GM20000 (cell line): Measurements from ENCODE around the gene KLF13.

Experiments
- DNase-seq: peaks from one replicate; pipeline ENCODE4 v3.0.0; 2012; ENCODE audit warnings: low spot score
- TF ChIP-seq, protein P1 (sequence below): IDR thresholded peaks from 2 replicates; pipeline ENCODE4 v1.5.1; 2012; ENCODE audit warnings: mild to moderate bottlenecking, control low read depth; ENCODE audit errors: extremely low read depth, missing control alignments

Gene KLF13

GRCh38 chr15:31359702-31360111 is 33.1 kb downstream of the KLF13 start:
- DNase-seq, result no peak
- TF ChIP-seq, protein P1, sequence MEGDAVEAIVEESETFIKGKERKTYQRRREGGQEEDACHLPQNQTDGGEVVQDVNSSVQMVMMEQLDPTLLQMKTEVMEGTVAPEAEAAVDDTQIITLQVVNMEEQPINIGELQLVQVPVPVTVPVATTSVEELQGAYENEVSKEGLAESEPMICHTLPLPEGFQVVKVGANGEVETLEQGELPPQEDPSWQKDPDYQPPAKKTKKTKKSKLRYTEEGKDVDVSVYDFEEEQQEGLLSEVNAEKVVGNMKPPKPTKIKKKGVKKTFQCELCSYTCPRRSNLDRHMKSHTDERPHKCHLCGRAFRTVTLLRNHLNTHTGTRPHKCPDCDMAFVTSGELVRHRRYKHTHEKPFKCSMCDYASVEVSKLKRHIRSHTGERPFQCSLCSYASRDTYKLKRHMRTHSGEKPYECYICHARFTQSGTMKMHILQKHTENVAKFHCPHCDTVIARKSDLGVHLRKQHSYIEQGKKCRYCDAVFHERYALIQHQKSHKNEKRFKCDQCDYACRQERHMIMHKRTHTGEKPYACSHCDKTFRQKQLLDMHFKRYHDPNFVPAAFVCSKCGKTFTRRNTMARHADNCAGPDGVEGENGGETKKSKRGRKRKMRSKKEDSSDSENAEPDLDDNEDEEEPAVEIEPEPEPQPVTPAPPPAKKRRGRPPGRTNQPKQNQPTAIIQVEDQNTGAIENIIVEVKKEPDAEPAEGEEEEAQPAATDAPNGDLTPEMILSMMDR, result no peak

GRCh38 chr15:31360158-31360561 is 33.5 kb downstream of the KLF13 start:
- no peak for DNase-seq

GRCh38 chr15:31360843-31361763 is 34.5 kb downstream of the KLF13 start:
- TF ChIP-seq, protein P1, result no peak
- peak; percentile 72 for DNase-seq

More at GRCh38 chr15:31360158-31360561, 33.5 kb downstream of the KLF13 start:
- TF ChIP-seq, protein P1, result no peak

DNA sequence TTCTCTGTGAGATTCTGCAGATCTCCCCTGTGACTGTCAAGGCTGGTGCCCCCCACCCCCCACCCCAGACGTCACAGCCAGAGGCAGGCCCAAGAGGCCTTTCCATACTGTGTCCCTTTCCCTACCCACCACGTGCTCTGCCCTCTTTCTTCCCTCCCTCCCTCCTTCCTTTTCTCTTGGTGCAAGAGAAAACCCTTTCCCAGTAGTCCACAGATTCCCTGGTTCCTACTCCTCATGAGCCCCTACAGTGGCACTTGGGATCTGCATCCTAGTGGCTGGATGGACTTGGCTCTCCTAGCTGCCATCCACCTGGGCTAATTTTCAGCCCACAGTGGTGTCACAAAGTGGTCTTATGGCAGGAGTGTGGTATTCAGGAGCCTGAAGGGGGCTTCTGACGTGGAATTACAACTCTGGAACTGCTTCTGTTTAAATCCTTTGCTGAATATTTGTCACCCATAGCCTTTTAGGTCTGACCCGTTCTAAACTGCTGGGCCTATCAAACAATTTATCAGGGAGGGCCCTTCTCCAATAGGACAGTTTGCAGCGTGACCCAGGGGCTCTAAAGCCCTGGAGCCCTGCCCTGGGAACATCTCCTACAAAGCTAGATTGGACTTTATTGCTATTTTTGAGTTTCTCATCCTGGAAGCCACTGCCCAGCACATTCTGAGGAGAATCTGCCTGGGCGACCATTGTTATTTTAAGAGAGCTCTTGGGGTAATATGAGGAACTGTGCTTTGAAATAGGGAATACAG is 35.3 kb downstream of the KLF13 start:
- TF ChIP-seq, protein P1, result no peak
- DNase-seq, result no peak

DNA sequence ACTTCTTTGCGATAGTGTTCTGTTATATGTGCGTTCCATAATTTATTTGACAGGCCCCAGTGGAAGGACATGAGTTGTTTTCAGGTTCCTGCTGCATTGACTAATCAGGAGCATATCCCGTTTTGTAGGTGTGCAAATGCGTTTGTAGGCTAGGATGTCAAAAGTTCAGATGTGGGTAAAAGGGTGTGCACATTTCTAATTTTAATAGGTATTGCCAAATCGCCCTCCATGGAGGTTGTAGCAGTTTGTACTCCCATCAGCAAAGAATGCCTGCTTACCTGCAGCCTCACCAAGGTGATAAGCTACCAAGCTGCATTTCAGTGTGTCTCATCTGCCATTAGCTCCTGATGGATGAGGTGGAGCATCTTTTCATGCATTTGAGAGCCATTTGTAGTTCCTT is 36.3 kb downstream of the KLF13 start:
- DNase-seq, result no peak
- TF ChIP-seq, protein P1, result no peak

GRCh38 chr15:31364301-31365031 is 37.8 kb downstream of the KLF13 start:
- TF ChIP-seq, protein P1, result no peak
- DNase-seq, result no peak
